IPS-18a (cell line): ENCODE data around the gene TCP10L.
"Not testable (repeated sequence)": the region's sequence is repeated elsewhere in the genome, so short reads cannot be mapped to it uniquely, and the experiment has no call there.

ENCODE experiments used
- H3K27ac ChIP-seq: one replicate; pipeline ENCODE4 v1.5.1; 2013; ENCODE audit warnings: low read length
- H3K27me3 ChIP-seq: one replicate; pipeline ENCODE4 v1.6.1; 2013; ENCODE audit warnings: mild to moderate bottlenecking, low read length; ENCODE audit not compliant: control insufficient read depth, insufficient read depth
- H3K36me3 ChIP-seq: one replicate; pipeline ENCODE4 v1.6.1; 2013; ENCODE audit warnings: low read depth, low read length; ENCODE audit not compliant: control insufficient read depth
- H3K4me1 ChIP-seq: one replicate; pipeline ENCODE4 v1.6.1; 2013; ENCODE audit warnings: low read depth, low read length; ENCODE audit not compliant: control insufficient read depth
- H3K4me3 ChIP-seq: one replicate; pipeline ENCODE4 v1.5.1; 2013; ENCODE audit warnings: low read length
- H3K9ac ChIP-seq: one replicate; pipeline ENCODE4 v1.6.1; 2013; ENCODE audit warnings: mild to moderate bottlenecking, low read length, moderate library complexity
- H3K9me3 ChIP-seq: one replicate; pipeline ENCODE4 v1.6.1; 2013; ENCODE audit warnings: low read depth, low read length; ENCODE audit not compliant: control insufficient read depth

Gene TCP10L

DNA sequence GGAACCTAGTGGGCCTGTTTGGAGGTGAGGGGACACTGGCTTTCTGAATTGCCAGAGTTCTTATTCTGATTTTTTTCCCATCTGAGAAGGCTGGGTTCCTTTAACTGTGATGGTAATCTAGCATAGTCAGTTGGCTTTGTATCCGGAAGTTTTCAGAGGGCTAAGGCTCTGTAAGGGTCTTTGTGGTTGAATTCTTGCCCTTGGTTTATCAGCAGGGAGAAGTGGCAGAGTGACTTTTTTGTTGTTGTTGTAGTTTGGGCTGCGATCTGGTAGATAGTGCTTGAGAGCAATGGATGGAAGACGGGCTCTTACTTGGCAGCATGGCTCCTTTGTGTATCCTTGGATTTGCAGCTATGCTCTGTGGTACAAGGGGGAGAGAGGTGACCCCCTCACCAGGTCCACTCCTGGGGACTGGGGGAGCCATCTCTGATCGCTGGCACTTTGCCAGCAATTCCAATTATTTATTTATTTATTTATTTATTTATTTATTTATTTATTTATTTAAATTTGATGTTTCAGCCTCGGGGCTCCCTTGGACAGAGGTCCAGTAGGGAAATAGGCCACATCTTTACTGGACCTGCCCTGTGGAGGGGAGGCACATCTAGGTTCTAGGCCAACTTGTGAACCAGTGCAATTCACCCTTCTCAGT, 18.5 kb downstream of the TCP10L start:
- Histone ChIP-seq H3K4me1 (peaks cover 19% of the 10 kb centered on the region), H3K4me3 (no peak overlapping the region), H3K9ac (no peak overlapping the region), H3K27ac (no peak overlapping the region), H3K36me3 (no peaks in the 10 kb centered on the region), H3K27me3 (peaks cover 10% of the 10 kb centered on the region), H3K9me3 (peaks cover 5% of the 10 kb centered on the region)

DNA sequence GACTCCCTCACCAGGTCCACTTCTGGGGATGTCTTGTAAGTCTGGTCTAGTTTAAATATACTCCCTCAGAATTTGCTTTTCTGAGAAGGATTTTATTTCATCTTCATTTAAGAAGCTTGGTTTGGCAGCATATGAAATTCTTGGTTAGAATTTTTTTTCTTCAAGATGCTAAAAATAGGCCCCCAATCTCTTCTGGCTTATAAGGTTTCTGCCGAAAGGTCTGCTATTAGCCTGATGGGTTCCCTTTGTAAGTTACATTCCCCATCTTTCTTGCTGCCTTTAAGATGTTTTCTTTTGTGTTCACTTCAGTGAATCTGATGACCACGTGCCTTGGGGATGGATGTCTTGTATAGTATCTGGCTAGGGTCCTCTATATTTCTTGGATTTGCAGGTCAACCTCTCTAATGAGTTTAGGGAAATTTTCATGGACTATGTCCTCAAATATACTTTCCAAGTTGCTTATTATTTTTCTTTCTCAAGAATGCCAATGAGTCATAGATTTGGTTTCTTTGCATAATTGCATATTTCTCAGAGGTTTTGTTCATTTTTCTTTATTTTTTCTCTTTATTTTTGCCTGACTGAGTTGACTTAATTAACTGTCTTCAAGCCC, 19.4 kb downstream of the TCP10L start:
- H3K9ac ChIP-seq = no peak overlapping the region
- H3K36me3 ChIP-seq = no peaks in the 10 kb centered on the region
- no peak overlapping the region for H3K4me3 ChIP-seq
- H3K9me3 ChIP-seq = peaks cover 5% of the 10 kb centered on the region
- H3K27ac ChIP-seq = no peak overlapping the region
- H3K4me1 ChIP-seq = peaks cover 22% of the 10 kb centered on the region
- peaks cover 10% of the 10 kb centered on the region for H3K27me3 ChIP-seq

DNA sequence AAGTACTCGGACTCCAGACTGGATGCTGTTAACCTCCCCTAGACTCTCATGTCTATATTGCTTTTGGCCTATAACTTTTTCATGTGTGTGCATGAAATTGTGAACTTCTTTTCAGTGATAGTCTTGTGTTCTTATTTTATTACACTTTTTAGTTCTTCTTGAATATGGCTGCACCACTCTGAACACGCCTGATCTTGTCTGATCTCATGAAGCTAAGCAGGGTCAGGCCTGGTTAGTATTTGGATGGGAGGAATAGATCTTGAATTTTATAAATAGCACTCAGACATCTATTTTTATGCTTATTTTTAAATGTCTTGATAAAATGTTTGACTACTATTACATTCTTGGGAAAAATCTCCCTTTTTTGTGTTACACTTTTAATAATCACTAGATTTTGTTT, 22.4 kb downstream of the TCP10L start:
- H3K4me3 ChIP-seq = no peak overlapping the region
- peak overlapping the region; percentile 20 for H3K27ac ChIP-seq
- no peaks in the 10 kb centered on the region for H3K36me3 ChIP-seq
- H3K9ac ChIP-seq = peak overlapping the region; percentile 5
- peaks cover 27% of the 10 kb centered on the region for H3K4me1 ChIP-seq
- H3K9me3 ChIP-seq = peaks cover 5% of the 10 kb centered on the region
- no peaks in the 10 kb centered on the region for H3K27me3 ChIP-seq

- H3K9ac ChIP-seq = peak overlapping the region; percentile 5
- no peak overlapping the region for H3K4me3 ChIP-seq
- no peaks in the 10 kb centered on the region for H3K27me3 ChIP-seq
- H3K9me3 ChIP-seq = peaks cover 5% of the 10 kb centered on the region
- H3K36me3 ChIP-seq = no peaks in the 10 kb centered on the region
- peak overlapping the region; percentile 28 for H3K27ac ChIP-seq
- H3K4me1 ChIP-seq = peaks cover 27% of the 10 kb centered on the region
Observed at GRCh38 chr21:32562426-32562825, 22.9 kb downstream of the TCP10L start.

- H3K27me3 ChIP-seq, H3K9me3 ChIP-seq, H3K36me3 ChIP-seq: not testable (repeated sequence)
- peak overlapping the region; percentile 39 for H3K27ac ChIP-seq
- peaks cover 31% of the 10 kb centered on the region for H3K4me1 ChIP-seq
- peak overlapping the region; percentile 32 for H3K4me3 ChIP-seq
- H3K9ac ChIP-seq = peak overlapping the region; percentile 6
Observed at GRCh38 chr21:32561476-32561875, 23.8 kb downstream of the TCP10L start.

GRCh38 chr21:32560896-32561295, 24.4 kb downstream of the TCP10L start:
- H3K4me3 ChIP-seq = peak overlapping the region; percentile 32
- H3K27ac ChIP-seq = peak overlapping the region; percentile 36
- peak overlapping the region; percentile 14 for H3K9ac ChIP-seq

DNA sequence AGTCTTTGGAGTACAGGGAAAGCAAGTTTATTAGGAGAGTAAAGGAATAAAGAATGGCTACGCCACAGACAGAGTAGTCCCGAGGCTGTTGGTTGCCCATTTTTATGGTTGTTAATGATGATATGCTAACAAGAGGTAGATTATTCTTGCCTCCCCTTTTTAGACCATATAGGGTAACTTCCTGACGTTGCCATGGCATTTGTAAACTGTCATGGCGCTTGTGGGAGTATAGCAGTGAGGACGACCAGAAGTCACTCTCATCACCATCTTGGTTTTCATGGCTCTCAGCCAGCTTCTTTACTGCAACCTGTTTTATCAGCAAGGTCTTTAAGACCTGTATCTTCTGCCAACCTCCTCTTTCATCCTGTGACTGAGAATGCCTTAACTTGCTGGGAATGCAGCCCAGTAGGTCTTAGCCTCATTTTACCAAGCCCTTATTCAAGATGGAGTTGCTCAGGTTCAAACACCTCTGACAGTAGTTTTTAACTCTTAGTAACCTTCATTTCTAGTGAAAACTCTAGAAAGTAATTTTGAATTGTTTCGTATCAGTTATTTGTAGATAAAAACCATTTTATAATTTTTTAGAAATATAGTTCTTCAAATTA, 26.2 kb downstream of the TCP10L start:
- H3K27ac ChIP-seq = no peak overlapping the region
- H3K27me3 ChIP-seq = no peaks in the 10 kb centered on the region
- H3K4me3 ChIP-seq = no peak overlapping the region
- H3K4me1 ChIP-seq = peaks cover 35% of the 10 kb centered on the region
- no peak overlapping the region for H3K9ac ChIP-seq
- H3K9me3 ChIP-seq = no peaks in the 10 kb centered on the region
- no peaks in the 10 kb centered on the region for H3K36me3 ChIP-seq

More at GRCh38 chr21:32560896-32561295, 24.4 kb downstream of the TCP10L start:
- no peaks in the 10 kb centered on the region for H3K27me3 ChIP-seq
- H3K4me1 ChIP-seq = peaks cover 35% of the 10 kb centered on the region
- no peaks in the 10 kb centered on the region for H3K36me3 ChIP-seq
- no peaks in the 10 kb centered on the region for H3K9me3 ChIP-seq

DNA sequence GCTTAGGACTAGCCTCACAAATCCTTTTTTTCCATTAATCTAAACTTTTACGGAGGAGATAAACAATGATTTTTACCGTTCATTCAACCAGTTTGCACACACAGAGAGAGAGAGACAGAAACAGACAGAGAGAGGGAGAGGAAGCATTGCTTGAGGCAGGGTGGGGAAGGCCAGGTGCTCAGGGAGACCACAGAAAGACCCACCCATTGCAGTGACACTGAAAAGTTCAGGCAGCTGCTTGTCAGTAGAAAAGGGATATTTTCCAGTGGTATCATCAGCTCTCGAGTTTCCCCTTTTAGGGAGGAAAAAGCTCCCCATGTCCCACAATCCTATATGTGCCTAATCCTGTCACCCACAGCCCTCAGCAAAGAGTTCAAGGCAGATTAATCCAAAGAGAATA, 27.2 kb downstream of the TCP10L start:
- Histone ChIP-seq H3K36me3 (no peaks in the 10 kb centered on the region), H3K9me3 (no peaks in the 10 kb centered on the region), H3K27ac (no peak overlapping the region), H3K4me3 (no peak overlapping the region), H3K4me1 (peaks cover 34% of the 10 kb centered on the region), H3K9ac (no peak overlapping the region), H3K27me3 (no peaks in the 10 kb centered on the region)

- Histone ChIP-seq H3K9ac (no peak overlapping the region), H3K27me3 (no peaks in the 10 kb centered on the region), H3K4me3 (no peak overlapping the region), H3K27ac (no peak overlapping the region), H3K4me1 (peaks cover 14% of the 10 kb centered on the region), H3K36me3 (no peaks in the 10 kb centered on the region), H3K9me3 (no peaks in the 10 kb centered on the region)
Observed at GRCh38 chr21:32554832-32555638, 30.3 kb downstream of the TCP10L start.

GRCh38 chr21:32549886-32550285, 35.4 kb downstream of the TCP10L start:
- Histone ChIP-seq H3K27me3 (no peaks in the 10 kb centered on the region), H3K4me3 (no peak overlapping the region), H3K9me3 (no peaks in the 10 kb centered on the region), H3K36me3 (no peaks in the 10 kb centered on the region), H3K27ac (no peak overlapping the region), H3K9ac (no peak overlapping the region), H3K4me1 (peaks cover 5% of the 10 kb centered on the region)

GRCh38 chr21:32549440-32549839, 35.9 kb downstream of the TCP10L start:
- no peak overlapping the region for H3K27ac ChIP-seq
- no peaks in the 10 kb centered on the region for H3K36me3 ChIP-seq
- no peaks in the 10 kb centered on the region for H3K27me3 ChIP-seq
- no peak overlapping the region for H3K4me3 ChIP-seq
- peaks cover 5% of the 10 kb centered on the region for H3K4me1 ChIP-seq
- H3K9ac ChIP-seq = no peak overlapping the region
- H3K9me3 ChIP-seq = no peaks in the 10 kb centered on the region
